Vagina (tissue), 2 donors: ENCODE data around the gene TKFC. TPM values are rescaled to one million over a fixed set of nuclear protein-coding genes. Genes with fewer than 3 reads are reported as not detected.

ENCODE experiments used
- DNase-seq, 2 donors: peaks; one replicate each; pipeline ENCODE4 v3.0.0-alpha.2; 2017; ENCODE audit errors: extremely low spot score in 2 of 2
- H3K27ac ChIP-seq: fragments of 200-600 bp; sonication (generic); one replicate; pipeline ENCODE4 v1.5.1; 2019
- H3K27me3 ChIP-seq: fragments of 200-600 bp; sonication (generic); one replicate; pipeline ENCODE4 v1.5.1; 2019
- H3K36me3 ChIP-seq, 2 donors: fragments of 200-600 bp; sonication (generic); one replicate each; pipeline ENCODE4 v1.5.1; 2017 to 2019
- H3K4me1 ChIP-seq: fragments of 200-600 bp; sonication (generic); one replicate; pipeline ENCODE4 v1.5.1; 2019
- H3K4me3 ChIP-seq, 2 donors: fragments of 200-600 bp; sonication (generic); 1 replicate in 1 of 2; 2 replicates in 1 of 2; pipeline ENCODE4 v1.5.1; 2016 to 2019
- H3K9me3 ChIP-seq: fragments of 200-600 bp; sonication (generic); one replicate; pipeline ENCODE4 v1.5.1; 2019
- POLR2A ChIP-seq, 2 donors: fragments of 450-650 bp; IDR thresholded peaks; one replicate each; pipeline ENCODE4 v1.6.1; 2017; ENCODE audit warnings: antibody characterized with exemption in 2 of 2, mild to moderate bottlenecking in 2 of 2, moderate library complexity in 2 of 2
- POLR2AphosphoS5 ChIP-seq, 2 donors: sonication (generic); formaldehyde crosslinking; IDR thresholded peaks; one replicate each; pipeline ENCODE4 v1.9.0; 2017; ENCODE audit warnings: antibody characterized with exemption in 2 of 2, mild to moderate bottlenecking in 2 of 2, low read depth in 1 of 2; ENCODE audit not compliant: insufficient read depth in 1 of 2
- intact Hi-C: fragments of 100-400 bp; cut with DNase I; formaldehyde crosslinking; loops from one replicate; pipeline ENCODE4 v1.15.1; 2023
- total RNA-seq: library from RNA; depleted of rRNA; stranded (reverse); fragments of >200 nt; gene quantifications from one replicate; pipeline ENCODE4 v1.2.3, GENCODE V29; 2016
- TF ChIP-seq, protein P1 (sequence below), 3 experiments: fragments of 450-650 bp in 2 of 3; fragments of 200-600 bp in 1 of 3; sonication (generic) in 1 of 3; IDR thresholded peaks; one replicate each; pipeline ENCODE4 v1.5.1; 2017 to 2019; ENCODE audit warnings: antibody characterized with exemption in 3 of 3, mild to moderate bottlenecking in 2 of 3, moderate library complexity in 2 of 3

Gene TKFC
- total RNA-seq, 1 donor from 2014 or later = 22.6 TPM

GRCh38 chr11:61349189-61349751, 16.2 kb downstream of the TKFC start:
- H3K27me3 ChIP-seq = no peaks in the 10 kb centered on the region
- H3K9me3 ChIP-seq = no peaks in the 10 kb centered on the region
- peaks cover 0 to 52% of the 10 kb centered on the region in 2 donors for H3K36me3 ChIP-seq
- DNase-seq = no peak
- no peak overlapping the region for H3K27ac ChIP-seq
- H3K4me1 ChIP-seq = peaks cover 5% of the 10 kb centered on the region
- H3K4me3 ChIP-seq = no peak overlapping the region
- intact Hi-C loops = no loop called here
- TF ChIP-seq POLR2A (IDR thresholded peaks at IDR 0.05) = no peak
- TF ChIP-seq POLR2AphosphoS5 (IDR thresholded peaks at IDR 0.05; ENCODE audit: insufficient read depth in 1 of 2, low read depth in 1 of 2) = no peak
- TF ChIP-seq, protein P1, sequence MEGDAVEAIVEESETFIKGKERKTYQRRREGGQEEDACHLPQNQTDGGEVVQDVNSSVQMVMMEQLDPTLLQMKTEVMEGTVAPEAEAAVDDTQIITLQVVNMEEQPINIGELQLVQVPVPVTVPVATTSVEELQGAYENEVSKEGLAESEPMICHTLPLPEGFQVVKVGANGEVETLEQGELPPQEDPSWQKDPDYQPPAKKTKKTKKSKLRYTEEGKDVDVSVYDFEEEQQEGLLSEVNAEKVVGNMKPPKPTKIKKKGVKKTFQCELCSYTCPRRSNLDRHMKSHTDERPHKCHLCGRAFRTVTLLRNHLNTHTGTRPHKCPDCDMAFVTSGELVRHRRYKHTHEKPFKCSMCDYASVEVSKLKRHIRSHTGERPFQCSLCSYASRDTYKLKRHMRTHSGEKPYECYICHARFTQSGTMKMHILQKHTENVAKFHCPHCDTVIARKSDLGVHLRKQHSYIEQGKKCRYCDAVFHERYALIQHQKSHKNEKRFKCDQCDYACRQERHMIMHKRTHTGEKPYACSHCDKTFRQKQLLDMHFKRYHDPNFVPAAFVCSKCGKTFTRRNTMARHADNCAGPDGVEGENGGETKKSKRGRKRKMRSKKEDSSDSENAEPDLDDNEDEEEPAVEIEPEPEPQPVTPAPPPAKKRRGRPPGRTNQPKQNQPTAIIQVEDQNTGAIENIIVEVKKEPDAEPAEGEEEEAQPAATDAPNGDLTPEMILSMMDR (IDR thresholded peaks at IDR 0.05) = no peak

- Histone ChIP-seq H3K9me3 (no peaks in the 10 kb centered on the region), H3K4me3 (no peak overlapping the region), H3K36me3 (peaks cover 0 to 55% of the 10 kb centered on the region in 2 donors), H3K27ac (no peak overlapping the region), H3K4me1 (peaks cover 5% of the 10 kb centered on the region), H3K27me3 (no peaks in the 10 kb centered on the region)
- no peak for DNase-seq
- TF ChIP-seq, protein P1 (IDR thresholded peaks at IDR 0.05) = no peak
- TF ChIP-seq POLR2AphosphoS5 (IDR thresholded peaks at IDR 0.05; ENCODE audit: insufficient read depth in 1 of 2, low read depth in 1 of 2) (no peak), POLR2A (IDR thresholded peaks at IDR 0.05) (no peak)
- intact Hi-C loops = no loop called here
Measured at GRCh38 chr11:61349916-61350315, 16.9 kb downstream of the TKFC start.

GRCh38 chr11:61350336-61350735, 17.3 kb downstream of the TKFC start:
- TF ChIP-seq POLR2AphosphoS5 (IDR thresholded peaks at IDR 0.05; ENCODE audit: insufficient read depth in 1 of 2, low read depth in 1 of 2) = no peak
- TF ChIP-seq, protein P1 (IDR thresholded peaks at IDR 0.05) = no peak
- TF ChIP-seq POLR2A (IDR thresholded peaks at IDR 0.05) = no peak
- Histone ChIP-seq H3K9me3 (no peaks in the 10 kb centered on the region), H3K27ac (no peak overlapping the region), H3K4me1 (peaks cover 4% of the 10 kb centered on the region), H3K36me3 (peaks cover 0 to 55% of the 10 kb centered on the region in 2 donors), H3K4me3 (no peak overlapping the region), H3K27me3 (no peaks in the 10 kb centered on the region)
- no peak for DNase-seq
- intact Hi-C loops = no loop called here

DNA sequence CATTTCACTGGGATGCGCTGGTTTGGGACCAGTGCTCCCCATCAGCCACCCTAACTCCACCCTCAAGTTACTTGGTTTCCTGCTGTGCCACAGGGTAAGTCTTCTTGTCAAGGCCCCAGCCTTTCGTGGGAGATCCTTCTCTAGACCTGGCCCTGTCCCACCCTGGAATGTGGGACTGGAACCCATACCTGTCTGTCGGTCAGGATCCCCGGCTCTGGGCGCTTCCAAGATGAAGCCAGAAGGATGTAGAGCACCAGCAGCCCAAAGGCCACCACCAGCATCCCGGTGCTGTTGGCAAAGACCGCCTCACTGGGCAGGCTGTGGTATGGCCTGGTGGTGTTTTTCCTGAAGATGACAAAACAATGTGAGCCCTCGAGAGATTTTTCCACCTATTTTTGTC, 17.8 kb downstream of the TKFC start:
- intact Hi-C loops = no loop called here
- Histone ChIP-seq H3K27ac (no peak overlapping the region), H3K4me3 (no peak overlapping the region), H3K36me3 (peaks cover 0 to 55% of the 10 kb centered on the region in 2 donors), H3K4me1 (no peaks in the 10 kb centered on the region), H3K27me3 (no peaks in the 10 kb centered on the region), H3K9me3 (no peaks in the 10 kb centered on the region)
- TF ChIP-seq POLR2A (IDR thresholded peaks at IDR 0.05) (no peak), POLR2AphosphoS5 (IDR thresholded peaks at IDR 0.05; ENCODE audit: insufficient read depth in 1 of 2, low read depth in 1 of 2) (no peak)
- TF ChIP-seq, protein P1 (IDR thresholded peaks at IDR 0.05) = no peak
- no peak for DNase-seq

- Histone ChIP-seq H3K27ac (no peak overlapping the region), H3K4me3 (no peak overlapping the region), H3K27me3 (no peaks in the 10 kb centered on the region), H3K4me1 (no peaks in the 10 kb centered on the region), H3K9me3 (no peaks in the 10 kb centered on the region), H3K36me3 (peaks cover 0 to 55% of the 10 kb centered on the region in 2 donors)
- intact Hi-C loops = no loop called here
- no peak for TF ChIP-seq POLR2AphosphoS5 (IDR thresholded peaks at IDR 0.05; ENCODE audit: insufficient read depth in 1 of 2, low read depth in 1 of 2)
- TF ChIP-seq POLR2A (IDR thresholded peaks at IDR 0.05) = no peak
- TF ChIP-seq, protein P1 (IDR thresholded peaks at IDR 0.05) = no peak
- DNase-seq = no peak
Measured at GRCh38 chr11:61352038-61352437, 19.0 kb downstream of the TKFC start.
